Esophagus squamous epithelium (tissue), 5 donors: ENCODE results near the gene ICOSLG. TPM values are rescaled to one million over a fixed set of nuclear protein-coding genes. Genes with fewer than 3 reads are reported as not detected.

ENCODE experiments used
- DNase-seq: peaks from one replicate; lab custom pipeline; 2025; lab: John Stamatoyannopoulos, UW
- H3K27ac ChIP-seq, 4 donors: fragments of 200-600 bp; sonication (generic); one replicate each; pipeline ENCODE4 v1.5.1; 2016 to 2019; ENCODE audit warnings: mild to moderate bottlenecking in 1 of 4
- H3K27me3 ChIP-seq, 4 donors: fragments of 200-600 bp; sonication (generic); 1 replicate in 3 of 4; 2 replicates in 1 of 4; pipeline versions ENCODE4 v1.5.1 to v1.6.0; 2017 to 2021; ENCODE audit warnings: antibody characterized with exemption in 1 of 4
- H3K36me3 ChIP-seq, 3 donors: fragments of 200-600 bp; sonication (generic); one replicate each; pipeline ENCODE4 v1.5.1; 2016 to 2019
- H3K4me1 ChIP-seq, 3 donors: fragments of 200-600 bp; sonication (generic); one replicate each; pipeline ENCODE4 v1.5.1; 2017 to 2019
- H3K4me3 ChIP-seq, 4 donors: fragments of 200-600 bp; sonication (generic); 1 replicate in 3 of 4; 2 replicates in 1 of 4; pipeline ENCODE4 v1.5.1; 2016 to 2019; ENCODE audit warnings: mild to moderate bottlenecking in 2 of 4, moderate library complexity in 1 of 4
- H3K9me3 ChIP-seq, 3 donors: fragments of 200-600 bp; sonication (generic); one replicate each; pipeline ENCODE4 v1.5.1; 2016 to 2019
- POLR2A ChIP-seq, 4 donors: fragments of 450-650 bp; IDR thresholded peaks; one replicate each; pipeline ENCODE4 v1.6.1; 2017; ENCODE audit warnings: antibody characterized with exemption in 4 of 4, mild to moderate bottlenecking in 4 of 4, moderate library complexity in 3 of 4
- WGBS, 2 donors: methylation state at CpG; one replicate each; pipeline ENCODE4 v1.1.5; 2018; 5-methylcytosine and 5-hydroxymethylcytosine counted together
- intact Hi-C: fragments of 100-400 bp; cut with DNase I; formaldehyde crosslinking; loops from one replicate; pipeline ENCODE4 v1.15.0; 2022
- total RNA-seq, 4 donors: library from RNA; depleted of rRNA; stranded (reverse); fragments of >200 nt; gene quantifications; one replicate each; pipeline ENCODE4 v1.1.0, GENCODE V29; 2016
- TF ChIP-seq, protein P1 (sequence below), 6 experiments: fragments of 450-650 bp in 4 of 6; fragments of 200-600 bp in 2 of 6; sonication (generic) in 2 of 6; IDR thresholded peaks; one replicate each; pipeline ENCODE4 v1.5.1; 2016 to 2019; ENCODE audit warnings: antibody characterized with exemption in 6 of 6, mild to moderate bottlenecking in 4 of 6, moderate library complexity in 4 of 6
- donor health status: DM: yes; HTN: yes; CAD: no.

Gene ICOSLG
- total RNA-seq, 4 donors from 2014 or later = 2.3 to 4.6 (median 2.5) TPM

- WGBS, 2 donors = 89 to 91% methylated on average over 7 to 9 of the region's 18 CpGs
- Histone ChIP-seq H3K4me3 (no peak overlapping the region), H3K9me3 (no peaks in the 10 kb centered on the region), H3K27ac (no peak overlapping the region), H3K36me3 (no peaks in the 10 kb centered on the region), H3K4me1 (no peaks in the 10 kb centered on the region), H3K27me3 (peaks cover 0 to 11% (median 0%) of the 10 kb centered on the region in 4 donors)
- TF ChIP-seq, protein P1, sequence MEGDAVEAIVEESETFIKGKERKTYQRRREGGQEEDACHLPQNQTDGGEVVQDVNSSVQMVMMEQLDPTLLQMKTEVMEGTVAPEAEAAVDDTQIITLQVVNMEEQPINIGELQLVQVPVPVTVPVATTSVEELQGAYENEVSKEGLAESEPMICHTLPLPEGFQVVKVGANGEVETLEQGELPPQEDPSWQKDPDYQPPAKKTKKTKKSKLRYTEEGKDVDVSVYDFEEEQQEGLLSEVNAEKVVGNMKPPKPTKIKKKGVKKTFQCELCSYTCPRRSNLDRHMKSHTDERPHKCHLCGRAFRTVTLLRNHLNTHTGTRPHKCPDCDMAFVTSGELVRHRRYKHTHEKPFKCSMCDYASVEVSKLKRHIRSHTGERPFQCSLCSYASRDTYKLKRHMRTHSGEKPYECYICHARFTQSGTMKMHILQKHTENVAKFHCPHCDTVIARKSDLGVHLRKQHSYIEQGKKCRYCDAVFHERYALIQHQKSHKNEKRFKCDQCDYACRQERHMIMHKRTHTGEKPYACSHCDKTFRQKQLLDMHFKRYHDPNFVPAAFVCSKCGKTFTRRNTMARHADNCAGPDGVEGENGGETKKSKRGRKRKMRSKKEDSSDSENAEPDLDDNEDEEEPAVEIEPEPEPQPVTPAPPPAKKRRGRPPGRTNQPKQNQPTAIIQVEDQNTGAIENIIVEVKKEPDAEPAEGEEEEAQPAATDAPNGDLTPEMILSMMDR (IDR thresholded peaks at IDR 0.05) = no peak
- TF ChIP-seq POLR2A (IDR thresholded peaks at IDR 0.05) = no peak
- intact Hi-C loops = no loop called here
- DNase-seq = no peak
These were observed 31.0 kb upstream of the ICOSLG start for GRCh38 chr21:44271558-44272283.

DNA sequence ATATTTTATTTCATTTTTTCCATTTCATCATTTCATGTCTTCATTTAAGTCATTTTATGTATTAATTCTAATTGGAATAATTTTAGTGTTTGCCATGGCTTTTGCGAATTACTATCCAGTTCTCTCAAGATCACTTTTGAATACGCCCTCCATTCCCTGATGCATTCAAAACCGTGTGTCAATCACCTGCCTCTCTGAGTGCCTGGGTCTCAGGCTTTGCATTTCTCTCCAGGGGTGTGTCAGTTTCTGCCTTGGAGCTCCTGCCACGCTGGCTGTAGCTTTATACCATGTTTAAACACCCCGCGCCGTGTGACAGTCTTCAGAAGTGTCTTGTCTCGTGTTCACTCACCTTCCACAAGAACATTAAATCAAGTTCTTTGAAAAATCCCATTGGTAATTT, 28.3 kb upstream of the ICOSLG start:
- intact Hi-C loops = no loop called here
- no peak overlapping the region for H3K27ac ChIP-seq
- TF ChIP-seq, protein P1 (IDR thresholded peaks at IDR 0.05) = no peak
- TF ChIP-seq POLR2A (IDR thresholded peaks at IDR 0.05) = no peak
- DNase-seq = no peak
- H3K36me3 ChIP-seq = no peaks in the 10 kb centered on the region
- no peaks in the 10 kb centered on the region for H3K9me3 ChIP-seq
- no peaks in the 10 kb centered on the region for H3K4me1 ChIP-seq
- 74 to 81% methylated on average over 8 of the region's 8 CpGs for WGBS, 2 donors
- H3K4me3 ChIP-seq = no peak overlapping the region
- H3K27me3 ChIP-seq = peaks cover 0 to 16% (median 0%) of the 10 kb centered on the region in 4 donors

DNA sequence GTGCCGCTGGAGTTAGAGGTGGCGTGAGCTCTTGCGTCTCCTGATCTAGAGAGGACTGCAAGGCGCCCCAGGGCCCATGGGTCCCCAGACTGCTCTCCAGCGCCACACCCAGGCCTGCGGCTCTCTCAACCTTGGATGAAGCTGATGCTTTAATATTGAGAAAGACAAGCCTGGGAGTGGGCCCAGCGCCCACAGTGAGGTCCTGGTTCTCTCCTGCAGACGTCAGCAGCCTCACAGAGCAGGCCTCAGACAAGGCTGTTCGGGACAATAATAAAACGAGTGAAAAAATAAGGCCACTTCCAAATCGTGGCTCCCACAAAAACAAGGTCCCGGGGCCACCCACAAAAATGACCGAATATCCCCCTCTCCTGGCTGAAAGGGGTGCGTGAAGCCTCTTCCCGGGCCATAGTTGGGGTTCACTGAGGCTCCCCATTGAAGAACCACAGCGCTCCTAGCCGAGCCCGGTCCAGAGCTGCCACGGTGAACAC, 27.0 kb upstream of the ICOSLG start:
- no peak overlapping the region for H3K27ac ChIP-seq
- intact Hi-C loops = no loop called here
- no peak for TF ChIP-seq POLR2A (IDR thresholded peaks at IDR 0.05)
- TF ChIP-seq, protein P1 (IDR thresholded peaks at IDR 0.05) = peak; percentile 8 to 36 (median 18)
- no peaks in the 10 kb centered on the region for H3K9me3 ChIP-seq
- no peak overlapping the region for H3K4me3 ChIP-seq
- 54% methylated on average over 14 to 15 of the region's 19 CpGs for WGBS, 2 donors
- no peaks in the 10 kb centered on the region for H3K36me3 ChIP-seq
- H3K27me3 ChIP-seq = peaks cover 0 to 22% (median 0%) of the 10 kb centered on the region in 4 donors
- no peak for DNase-seq
- no peaks in the 10 kb centered on the region for H3K4me1 ChIP-seq

- Histone ChIP-seq H3K36me3 (no peaks in the 10 kb centered on the region), H3K4me3 (no peak overlapping the region), H3K27me3 (peaks cover 0 to 31% (median 0%) of the 10 kb centered on the region in 4 donors), H3K9me3 (no peaks in the 10 kb centered on the region), H3K4me1 (no peaks in the 10 kb centered on the region), H3K27ac (no peak overlapping the region)
- no peak for DNase-seq
- TF ChIP-seq, protein P1 (IDR thresholded peaks at IDR 0.05) = no peak
- no peak for TF ChIP-seq POLR2A (IDR thresholded peaks at IDR 0.05)
- intact Hi-C loops = no loop called here
- WGBS, 2 donors = 96% methylated on average over 3 of the region's 17 CpGs; no CpG with 5 or more reads in 1 of the 2 donors
These were observed 25.1 kb upstream of the ICOSLG start for GRCh38 chr21:44265734-44266270.

GRCh38 chr21:44263768-44264167, 23.0 kb upstream of the ICOSLG start:
- Histone ChIP-seq H3K27ac (no peak overlapping the region), H3K4me3 (no peak overlapping the region), H3K9me3 (no peaks in the 10 kb centered on the region), H3K4me1 (no peaks in the 10 kb centered on the region), H3K36me3 (no peaks in the 10 kb centered on the region), H3K27me3 (peaks cover 0 to 36% (median 0%) of the 10 kb centered on the region in 4 donors)
- no peak for DNase-seq
- WGBS, 2 donors = 45 to 53% methylated on average over 3 to 4 of the region's 4 CpGs
- no peak for TF ChIP-seq POLR2A (IDR thresholded peaks at IDR 0.05)
- TF ChIP-seq, protein P1 (IDR thresholded peaks at IDR 0.05) = no peak
- intact Hi-C loops = no loop called here
